ENCODE measurements around the gene SLC30A4. TPM values are rescaled to one million over a fixed set of nuclear protein-coding genes. Genes with fewer than 3 reads are reported as not detected.

Gene SLC30A4
- total and polyA plus RNA-seq, 2 experiments from 2014 or later = not detected

DNA sequence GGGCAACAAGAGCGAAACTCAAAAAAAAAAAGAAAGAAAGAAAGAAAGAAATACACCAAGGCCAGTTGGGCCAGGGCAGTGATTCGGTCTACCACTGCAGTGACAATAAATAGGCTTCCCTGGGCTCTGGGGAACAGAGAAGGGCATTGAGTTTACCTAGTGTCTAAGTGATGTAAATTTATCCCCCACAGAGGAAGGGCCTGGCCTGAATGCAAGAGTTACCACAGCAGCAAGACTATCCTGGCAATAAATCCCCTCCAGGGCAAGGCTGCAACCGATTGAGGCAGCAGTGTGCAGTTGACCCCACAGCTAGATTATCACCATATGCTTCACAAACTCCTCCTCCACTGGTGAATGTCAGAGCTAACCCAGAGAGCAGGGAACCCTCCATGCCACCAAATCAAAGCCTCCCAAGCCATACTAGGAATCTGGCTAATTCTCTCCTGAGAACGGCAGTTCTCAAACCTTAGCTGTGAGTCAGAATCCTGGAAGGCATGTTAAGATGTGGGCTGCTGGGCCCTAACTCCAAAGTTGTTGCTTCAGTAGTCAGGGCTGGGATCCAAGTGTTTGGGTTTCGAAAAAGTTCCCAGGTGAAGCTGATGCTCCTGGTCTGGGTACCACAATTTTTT is 79.9 kb downstream of the SLC30A4 start (continued):
- TF ChIP-seq, protein P1, sequence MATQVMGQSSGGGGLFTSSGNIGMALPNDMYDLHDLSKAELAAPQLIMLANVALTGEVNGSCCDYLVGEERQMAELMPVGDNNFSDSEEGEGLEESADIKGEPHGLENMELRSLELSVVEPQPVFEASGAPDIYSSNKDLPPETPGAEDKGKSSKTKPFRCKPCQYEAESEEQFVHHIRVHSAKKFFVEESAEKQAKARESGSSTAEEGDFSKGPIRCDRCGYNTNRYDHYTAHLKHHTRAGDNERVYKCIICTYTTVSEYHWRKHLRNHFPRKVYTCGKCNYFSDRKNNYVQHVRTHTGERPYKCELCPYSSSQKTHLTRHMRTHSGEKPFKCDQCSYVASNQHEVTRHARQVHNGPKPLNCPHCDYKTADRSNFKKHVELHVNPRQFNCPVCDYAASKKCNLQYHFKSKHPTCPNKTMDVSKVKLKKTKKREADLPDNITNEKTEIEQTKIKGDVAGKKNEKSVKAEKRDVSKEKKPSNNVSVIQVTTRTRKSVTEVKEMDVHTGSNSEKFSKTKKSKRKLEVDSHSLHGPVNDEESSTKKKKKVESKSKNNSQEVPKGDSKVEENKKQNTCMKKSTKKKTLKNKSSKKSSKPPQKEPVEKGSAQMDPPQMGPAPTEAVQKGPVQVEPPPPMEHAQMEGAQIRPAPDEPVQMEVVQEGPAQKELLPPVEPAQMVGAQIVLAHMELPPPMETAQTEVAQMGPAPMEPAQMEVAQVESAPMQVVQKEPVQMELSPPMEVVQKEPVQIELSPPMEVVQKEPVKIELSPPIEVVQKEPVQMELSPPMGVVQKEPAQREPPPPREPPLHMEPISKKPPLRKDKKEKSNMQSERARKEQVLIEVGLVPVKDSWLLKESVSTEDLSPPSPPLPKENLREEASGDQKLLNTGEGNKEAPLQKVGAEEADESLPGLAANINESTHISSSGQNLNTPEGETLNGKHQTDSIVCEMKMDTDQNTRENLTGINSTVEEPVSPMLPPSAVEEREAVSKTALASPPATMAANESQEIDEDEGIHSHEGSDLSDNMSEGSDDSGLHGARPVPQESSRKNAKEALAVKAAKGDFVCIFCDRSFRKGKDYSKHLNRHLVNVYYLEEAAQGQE (IDR thresholded peaks at IDR 0.05; ENCODE audit: unreplicated experiment) = no peak

DNA sequence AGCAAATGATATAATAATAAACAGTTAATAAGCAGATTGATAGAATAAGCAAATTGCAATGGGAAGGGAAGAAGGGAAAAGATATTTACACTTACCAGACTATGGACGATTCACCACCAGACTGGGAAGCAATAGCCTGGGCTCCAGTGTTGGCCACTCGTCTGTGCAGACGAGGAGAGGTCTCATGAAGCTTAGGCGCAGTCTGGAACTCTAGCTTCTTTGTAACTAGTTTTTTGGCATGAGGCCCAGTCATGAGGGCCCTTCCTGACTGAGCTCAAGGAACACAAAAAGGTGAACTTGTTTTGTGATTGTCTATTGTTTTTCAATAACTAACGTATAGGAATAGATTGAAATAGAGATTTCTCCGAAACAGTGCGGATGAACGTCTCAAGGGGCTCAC is 80.9 kb downstream of the SLC30A4 start:
- no peaks in the 10 kb centered on the region; the same call in 2 of the 3 replicates for H3K9me3 Mint-ChIP-seq
- H3K4me1 Mint-ChIP-seq = peaks cover 13% of the 10 kb centered on the region
- no peak overlapping the region for H3K27ac Mint-ChIP-seq
- no peak overlapping the region for H3K4me3 Mint-ChIP-seq
- Histone ChIP-seq H3K79me2 (replicated peaks; ENCODE audit: insufficient read depth) (no peaks in the 10 kb centered on the region), H3K4me1 (ENCODE audit: insufficient read depth) (peaks cover 4% of the 10 kb centered on the region; the same call in 1 of the 2 replicates), H3K27ac (ENCODE audit: low read depth) (no peak overlapping the region), H3K9me2 (ENCODE audit: insufficient read depth) (no peaks in the 10 kb centered on the region), H3K4me3 (no peak overlapping the region), H3K4me2 (no peak overlapping the region), H2AFZ (no peak overlapping the region), H3K27me3 (ENCODE audit: insufficient read depth) (no peaks in the 10 kb centered on the region), H3K36me3 (ENCODE audit: insufficient read depth) (no peaks in the 10 kb centered on the region), H4K20me1 (replicated peaks; ENCODE audit: insufficient read depth) (no peaks in the 10 kb centered on the region), H3F3A (replicated peaks; ENCODE audit: low read depth) (no peaks in the 10 kb centered on the region)
- no peak for DNase-seq (ENCODE audit: low spot score)
- H3K36me3 Mint-ChIP-seq (ENCODE audit: low read depth) = no peaks in the 10 kb centered on the region
- H3K27me3 Mint-ChIP-seq (ENCODE audit: insufficient read depth, low read depth, poor library complexity) = peaks cover 7% of the 10 kb centered on the region
- ATAC-seq = no peak
- TF ChIP-seq STAT1 (IDR thresholded peaks at IDR 0.05; ENCODE audit: unreplicated experiment) (no peak), NANOG (IDR thresholded peaks at IDR 0.05; ENCODE audit: borderline replicate concordance) (no peak), JUNB (IDR thresholded peaks at IDR 0.05; ENCODE audit: unreplicated experiment) (no peak), EZH2 (IDR thresholded peaks at IDR 0.05; ENCODE audit: low read depth, unreplicated experiment) (no peak), EZH2phosphoT487 (IDR thresholded peaks at IDR 0.05; ENCODE audit: unreplicated experiment) (no peak), ZNF114 (CRISPR knock-in tag; IDR thresholded peaks at IDR 0.05) (no peak), CREB1 (CRISPR knock-in tag; IDR thresholded peaks at IDR 0.05; ENCODE audit: low read depth) (no peak), ZNF331 (CRISPR knock-in tag; IDR thresholded peaks at IDR 0.05; ENCODE audit: low read depth) (no peak)
- TF ChIP-seq, protein P1 (IDR thresholded peaks at IDR 0.05; ENCODE audit: unreplicated experiment) = no peak
- TF ChIP-seq, protein P2, sequence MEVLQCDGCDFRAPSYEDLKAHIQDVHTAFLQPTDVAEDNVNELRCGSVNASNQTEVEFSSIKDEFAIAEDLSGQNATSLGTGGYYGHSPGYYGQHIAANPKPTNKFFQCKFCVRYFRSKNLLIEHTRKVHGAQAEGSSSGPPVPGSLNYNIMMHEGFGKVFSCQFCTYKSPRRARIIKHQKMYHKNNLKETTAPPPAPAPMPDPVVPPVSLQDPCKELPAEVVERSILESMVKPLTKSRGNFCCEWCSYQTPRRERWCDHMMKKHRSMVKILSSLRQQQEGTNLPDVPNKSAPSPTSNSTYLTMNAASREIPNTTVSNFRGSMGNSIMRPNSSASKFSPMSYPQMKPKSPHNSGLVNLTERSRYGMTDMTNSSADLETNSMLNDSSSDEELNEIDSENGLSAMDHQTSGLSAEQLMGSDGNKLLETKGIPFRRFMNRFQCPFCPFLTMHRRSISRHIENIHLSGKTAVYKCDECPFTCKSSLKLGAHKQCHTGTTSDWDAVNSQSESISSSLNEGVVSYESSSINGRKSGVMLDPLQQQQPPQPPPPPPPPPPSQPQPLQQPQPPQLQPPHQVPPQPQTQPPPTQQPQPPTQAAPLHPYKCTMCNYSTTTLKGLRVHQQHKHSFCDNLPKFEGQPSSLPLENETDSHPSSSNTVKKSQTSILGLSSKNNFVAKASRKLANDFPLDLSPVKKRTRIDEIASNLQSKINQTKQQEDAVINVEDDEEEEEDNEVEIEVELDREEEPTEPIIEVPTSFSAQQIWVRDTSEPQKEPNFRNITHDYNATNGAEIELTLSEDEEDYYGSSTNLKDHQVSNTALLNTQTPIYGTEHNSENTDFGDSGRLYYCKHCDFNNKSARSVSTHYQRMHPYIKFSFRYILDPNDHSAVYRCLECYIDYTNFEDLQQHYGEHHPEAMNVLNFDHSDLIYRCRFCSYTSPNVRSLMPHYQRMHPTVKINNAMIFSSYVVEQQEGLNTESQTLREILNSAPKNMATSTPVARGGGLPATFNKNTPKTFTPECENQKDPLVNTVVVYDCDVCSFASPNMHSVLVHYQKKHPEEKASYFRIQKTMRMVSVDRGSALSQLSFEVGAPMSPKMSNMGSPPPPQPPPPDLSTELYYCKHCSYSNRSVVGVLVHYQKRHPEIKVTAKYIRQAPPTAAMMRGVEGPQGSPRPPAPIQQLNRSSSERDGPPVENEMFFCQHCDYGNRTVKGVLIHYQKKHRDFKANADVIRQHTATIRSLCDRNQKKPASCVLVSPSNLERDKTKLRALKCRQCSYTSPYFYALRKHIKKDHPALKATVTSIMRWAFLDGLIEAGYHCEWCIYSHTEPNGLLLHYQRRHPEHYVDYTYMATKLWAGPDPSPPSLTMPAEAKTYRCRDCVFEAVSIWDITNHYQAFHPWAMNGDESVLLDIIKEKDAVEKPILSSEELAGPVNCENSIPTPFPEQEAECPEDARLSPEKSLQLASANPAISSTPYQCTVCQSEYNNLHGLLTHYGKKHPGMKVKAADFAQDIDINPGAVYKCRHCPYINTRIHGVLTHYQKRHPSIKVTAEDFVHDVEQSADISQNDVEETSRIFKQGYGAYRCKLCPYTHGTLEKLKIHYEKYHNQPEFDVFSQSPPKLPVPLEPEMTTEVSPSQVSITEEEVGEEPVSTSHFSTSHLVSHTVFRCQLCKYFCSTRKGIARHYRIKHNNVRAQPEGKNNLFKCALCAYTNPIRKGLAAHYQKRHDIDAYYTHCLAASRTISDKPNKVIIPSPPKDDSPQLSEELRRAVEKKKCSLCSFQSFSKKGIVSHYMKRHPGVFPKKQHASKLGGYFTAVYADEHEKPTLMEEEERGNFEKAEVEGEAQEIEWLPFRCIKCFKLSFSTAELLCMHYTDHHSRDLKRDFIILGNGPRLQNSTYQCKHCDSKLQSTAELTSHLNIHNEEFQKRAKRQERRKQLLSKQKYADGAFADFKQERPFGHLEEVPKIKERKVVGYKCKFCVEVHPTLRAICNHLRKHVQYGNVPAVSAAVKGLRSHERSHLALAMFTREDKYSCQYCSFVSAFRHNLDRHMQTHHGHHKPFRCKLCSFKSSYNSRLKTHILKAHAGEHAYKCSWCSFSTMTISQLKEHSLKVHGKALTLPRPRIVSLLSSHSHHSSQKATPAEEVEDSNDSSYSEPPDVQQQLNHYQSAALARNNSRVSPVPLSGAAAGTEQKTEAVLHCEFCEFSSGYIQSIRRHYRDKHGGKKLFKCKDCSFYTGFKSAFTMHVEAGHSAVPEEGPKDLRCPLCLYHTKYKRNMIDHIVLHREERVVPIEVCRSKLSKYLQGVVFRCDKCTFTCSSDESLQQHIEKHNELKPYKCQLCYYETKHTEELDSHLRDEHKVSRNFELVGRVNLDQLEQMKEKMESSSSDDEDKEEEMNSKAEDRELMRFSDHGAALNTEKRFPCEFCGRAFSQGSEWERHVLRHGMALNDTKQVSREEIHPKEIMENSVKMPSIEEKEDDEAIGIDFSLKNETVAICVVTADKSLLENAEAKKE (CRISPR knock-in tag; IDR thresholded peaks at IDR 0.05) = no peak

Measured in GM23338 (cell line).